ENCODE data around the gene ITPKA. TPM values are rescaled to one million over a fixed set of nuclear protein-coding genes. Genes with fewer than 3 reads are reported as not detected.
A peak's percentile ranks its signal among the peaks of the same experiment; 100 is the strongest.
"Not testable (repeated sequence)": the region's sequence is repeated elsewhere in the genome, so short reads cannot be mapped to it uniquely, and the experiment has no call there.

ITPKA gene
- total RNA-seq, 1 donor from 2014 or later: 1.5 TPM

- Mint-ChIP-seq H3K36me3 (ENCODE audit: low read depth) (peaks cover 36% of the 10 kb centered on the region), H3K4me1 (peaks cover 7% of the 10 kb centered on the region), H3K4me3 (no peak overlapping the region), H3K27me3 (ENCODE audit: low read depth) (no peaks in the 10 kb centered on the region), H3K27ac (ENCODE audit: unreplicated experiment) (no peak overlapping the region), H3K9me3 (peaks cover 2% of the 10 kb centered on the region)
- no peak for TF ChIP-seq CTCF (conservative IDR thresholded peaks at IDR 0.05)
- DNase-seq (ENCODE audit: low read depth, low spot score): no peak
Observed at GRCh38 chr15:41466711-41467110, 27.0 kb upstream of the ITPKA start.

DNA sequence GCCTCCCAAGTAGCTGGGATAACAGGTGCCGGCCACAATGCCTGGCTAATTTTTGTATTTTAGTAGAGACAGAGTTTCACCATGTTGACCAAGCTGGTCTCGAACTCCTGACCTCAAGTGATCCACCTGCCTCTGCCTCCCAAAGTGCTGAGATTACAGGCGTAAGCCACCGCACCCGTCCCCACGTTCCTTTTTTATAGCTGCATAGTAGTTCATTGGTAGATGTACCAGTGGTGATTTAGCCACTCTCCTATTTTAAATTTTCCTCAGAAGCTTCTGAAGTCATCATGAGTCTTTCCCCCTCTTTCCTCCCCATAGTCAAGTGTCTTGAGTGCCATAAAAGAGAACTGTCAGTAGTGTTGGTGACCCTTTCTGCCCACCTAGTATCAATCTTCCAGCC lies 24.0 kb upstream of the ITPKA start:
- DNase-seq (ENCODE audit: low read depth, low spot score); H3K27me3 Mint-ChIP-seq (ENCODE audit: low read depth); H3K27ac Mint-ChIP-seq (ENCODE audit: unreplicated experiment); H3K4me3 Mint-ChIP-seq; H3K4me1 Mint-ChIP-seq; H3K9me3 Mint-ChIP-seq: not testable (repeated sequence)
- peaks cover 25% of the 10 kb centered on the region for H3K36me3 Mint-ChIP-seq (ENCODE audit: low read depth)

GRCh38 chr15:41473418-41473817 lies 20.3 kb upstream of the ITPKA start:
- Mint-ChIP-seq H3K27ac (ENCODE audit: unreplicated experiment) (no peak overlapping the region), H3K9me3 (peaks cover 2% of the 10 kb centered on the region), H3K36me3 (ENCODE audit: low read depth) (peaks cover 34% of the 10 kb centered on the region), H3K4me1 (no peaks in the 10 kb centered on the region), H3K27me3 (ENCODE audit: low read depth) (no peaks in the 10 kb centered on the region), H3K4me3 (no peak overlapping the region)
- TF ChIP-seq CTCF (conservative IDR thresholded peaks at IDR 0.05): no peak
- DNase-seq (ENCODE audit: low read depth, low spot score): no peak

DNA sequence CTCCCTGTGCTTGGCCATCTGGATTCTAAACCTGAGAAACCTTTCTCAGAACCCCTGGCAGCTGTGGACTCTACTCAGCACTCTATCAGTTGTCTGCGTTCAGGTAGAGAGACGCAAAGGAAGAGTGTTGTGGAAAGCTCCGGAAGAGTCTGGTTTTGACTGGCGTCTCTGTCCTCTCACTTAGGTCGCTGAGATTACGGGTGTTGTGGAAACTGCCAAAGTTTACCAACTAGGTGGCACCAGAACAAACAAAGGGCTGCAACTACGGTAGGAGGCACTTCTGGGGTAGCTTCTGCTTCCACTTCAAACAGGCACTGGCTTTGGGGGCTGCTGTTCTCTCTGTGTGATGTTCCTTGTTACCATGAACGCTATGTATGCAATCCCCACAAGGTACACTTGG lies 19.2 kb upstream of the ITPKA start:
- H3K4me1 Mint-ChIP-seq: no peaks in the 10 kb centered on the region
- H3K4me3 Mint-ChIP-seq: no peak overlapping the region
- TF ChIP-seq CTCF (conservative IDR thresholded peaks at IDR 0.05): no peak

GRCh38 chr15:41474941-41475340 lies 18.7 kb upstream of the ITPKA start:
- H3K9me3 Mint-ChIP-seq: no peaks in the 10 kb centered on the region
- no peak for TF ChIP-seq CTCF (conservative IDR thresholded peaks at IDR 0.05)
- peaks cover 26% of the 10 kb centered on the region for H3K36me3 Mint-ChIP-seq (ENCODE audit: low read depth)
- no peak overlapping the region for H3K4me3 Mint-ChIP-seq
- no peaks in the 10 kb centered on the region for H3K27me3 Mint-ChIP-seq (ENCODE audit: low read depth)
- DNase-seq (ENCODE audit: low read depth, low spot score): no peak
- no peak overlapping the region for H3K27ac Mint-ChIP-seq (ENCODE audit: unreplicated experiment)
- H3K4me1 Mint-ChIP-seq: no peaks in the 10 kb centered on the region

More for the DNA sequence above, 19.2 kb upstream of the ITPKA start:
- no peak for DNase-seq (ENCODE audit: low read depth, low spot score)
- Mint-ChIP-seq H3K36me3 (ENCODE audit: low read depth) (peaks cover 31% of the 10 kb centered on the region), H3K27ac (ENCODE audit: unreplicated experiment) (no peak overlapping the region), H3K27me3 (ENCODE audit: low read depth) (no peaks in the 10 kb centered on the region), H3K9me3 (peaks cover 2% of the 10 kb centered on the region)

DNA sequence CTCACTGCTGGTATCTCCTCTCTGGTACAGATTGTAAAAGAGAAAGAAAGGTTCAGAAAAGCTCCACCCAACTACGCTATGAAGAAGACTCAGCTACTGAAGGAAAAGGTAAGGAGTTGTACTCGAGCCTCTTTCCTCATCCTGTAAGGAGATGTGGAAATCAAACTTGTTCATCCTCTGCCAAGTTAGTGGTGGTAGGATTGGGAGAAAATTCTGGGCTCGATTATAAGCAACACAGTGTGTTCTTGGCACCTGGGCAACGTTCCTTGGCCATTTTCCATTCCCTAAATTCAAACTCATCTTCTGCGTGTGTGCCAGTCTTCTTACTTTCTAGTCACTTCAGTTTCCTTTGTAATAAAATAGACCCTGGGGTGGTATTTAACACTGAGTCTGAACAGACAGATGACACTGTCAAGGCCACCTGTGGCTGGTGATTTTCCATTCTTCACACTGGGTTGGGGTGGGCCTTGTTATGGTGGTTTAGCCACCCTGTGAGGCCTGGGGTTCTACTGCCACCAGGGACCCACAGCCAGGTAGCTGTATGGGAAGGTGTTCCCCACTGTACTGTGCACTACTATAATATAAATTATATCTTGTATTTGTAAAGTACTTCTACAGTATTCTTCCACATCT lies 17.1 kb upstream of the ITPKA start:
- no peak for DNase-seq (ENCODE audit: low read depth, low spot score)
- no peaks in the 10 kb centered on the region for H3K9me3 Mint-ChIP-seq
- no peaks in the 10 kb centered on the region for H3K4me1 Mint-ChIP-seq
- H3K27ac Mint-ChIP-seq (ENCODE audit: unreplicated experiment): peak overlapping the region; percentile 38
- peaks cover 30% of the 10 kb centered on the region for H3K36me3 Mint-ChIP-seq (ENCODE audit: low read depth)
- H3K27me3 Mint-ChIP-seq (ENCODE audit: low read depth): no peaks in the 10 kb centered on the region
- H3K4me3 Mint-ChIP-seq: no peak overlapping the region
- no peak for TF ChIP-seq CTCF (conservative IDR thresholded peaks at IDR 0.05)

Data from neural crest cell (in vitro differentiated cells).